ENCODE measurements around the gene ITGA2.

GRCh38 chr5:52956915-52957747, 32.0 kb upstream of the ITGA2 start:
- TF ChIP-seq CTCF (IDR thresholded peaks at IDR 0.05) (no peak), POLR2AphosphoS5 (IDR thresholded peaks at IDR 0.05) (no peak), POLR2A (IDR thresholded peaks at IDR 0.05) (no peak)

Data from prostate gland (tissue), 2 donors.